Globus pallidus (tissue), 1 donor: ENCODE results near the gene TFEB.
A peak's percentile ranks its signal among the peaks of the same experiment; 100 is the strongest.

Experiments used
- DNase-seq: peaks from one replicate; pipeline ENCODE4 v3.0.0-alpha.2; 2015; ENCODE audit warnings: low spot score

The TFEB gene

DNA sequence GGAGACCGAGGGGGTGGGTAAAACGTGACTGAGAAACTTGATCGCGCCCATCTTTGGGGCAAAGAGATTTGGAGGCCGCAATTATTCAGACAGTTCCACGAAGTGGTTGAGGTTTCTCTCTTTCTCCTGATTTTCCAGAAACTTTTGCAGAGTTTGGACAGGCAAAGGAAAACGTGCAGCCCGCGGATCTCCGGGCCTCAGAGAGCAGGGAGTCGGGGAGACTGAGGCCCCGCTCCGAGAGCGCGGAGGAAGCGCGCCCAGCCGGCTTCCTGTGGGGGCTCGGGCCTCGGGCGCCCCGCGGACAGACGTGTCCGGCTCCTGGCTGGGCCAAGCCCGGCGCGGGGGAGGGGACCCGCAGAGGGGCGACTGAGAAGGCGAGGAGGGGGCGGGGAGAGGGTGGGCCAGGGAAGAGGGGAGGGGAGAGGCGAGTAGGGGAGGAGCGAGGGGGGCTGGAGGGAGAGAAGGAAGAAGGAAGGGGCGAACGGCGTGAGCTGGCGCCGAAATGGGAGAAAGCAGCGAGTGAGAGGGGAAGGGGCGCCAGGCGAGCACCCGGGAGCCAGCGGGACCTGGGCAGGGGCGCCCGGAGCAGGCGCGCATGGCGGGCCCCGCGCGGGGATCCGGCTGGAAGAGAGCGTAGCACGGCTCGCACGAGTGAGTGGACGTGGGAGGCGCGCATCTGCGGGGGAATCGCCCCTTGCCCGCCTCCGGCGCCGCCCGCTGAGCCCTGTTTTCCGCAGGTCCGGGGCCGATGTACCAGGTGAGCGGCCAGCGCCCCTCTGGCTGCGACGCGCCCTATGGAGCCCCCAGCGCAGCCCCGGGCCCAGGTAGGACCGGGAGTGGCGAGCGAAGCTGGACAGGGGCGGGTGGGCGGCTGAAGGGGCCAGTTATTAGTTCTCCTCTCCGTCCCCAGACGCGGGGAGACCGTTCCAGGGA lies 97.1 kb downstream of the TFEB start, which contains the start of gene MDFI:
TSS of gene MDFI (plus strand) at position 467 of the 933 bp plus-strand sequence. CDS start at position 749, 282 bp downstream.
- no peak for DNase-seq

DNA sequence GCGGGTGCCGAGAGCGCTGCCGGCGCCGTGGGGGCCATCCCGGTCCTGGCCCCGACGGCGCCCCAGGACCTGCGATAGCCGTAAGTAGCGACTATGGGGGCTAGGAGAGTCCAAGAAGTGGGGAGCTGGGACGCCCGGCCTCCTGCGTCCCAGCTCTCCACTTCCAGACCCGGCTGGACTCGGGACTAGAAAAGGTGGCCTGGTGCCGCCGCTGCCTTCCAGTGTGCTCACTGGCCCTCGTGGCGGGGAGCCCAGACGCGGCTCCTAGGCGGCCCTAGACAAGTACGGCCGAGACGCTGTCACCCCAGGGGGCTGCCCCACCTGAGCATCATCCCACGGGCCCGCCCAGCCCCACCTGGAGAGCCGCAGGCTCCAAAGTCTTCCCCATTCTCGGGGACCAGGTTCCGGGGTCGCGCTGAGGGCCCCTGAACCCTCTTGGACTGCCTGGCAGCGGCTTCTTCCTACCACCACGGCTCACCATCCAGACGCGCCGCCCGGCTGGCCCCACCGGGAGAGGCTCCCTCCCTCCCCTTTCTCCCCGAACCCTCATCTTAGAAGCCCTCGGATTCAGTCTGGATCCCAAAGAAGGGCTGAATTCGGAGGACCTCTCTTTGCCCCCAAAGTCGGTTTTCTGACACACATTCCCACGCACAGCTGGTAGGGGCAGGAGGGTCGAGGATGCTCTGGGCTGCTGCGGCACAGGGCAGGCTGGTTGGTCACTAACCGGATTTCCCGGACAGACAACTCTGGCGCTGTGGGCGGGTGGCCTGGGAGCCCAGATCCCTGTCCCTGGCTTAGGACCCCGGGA lies 98.0 kb downstream of the TFEB start:
- no peak for DNase-seq

DNA sequence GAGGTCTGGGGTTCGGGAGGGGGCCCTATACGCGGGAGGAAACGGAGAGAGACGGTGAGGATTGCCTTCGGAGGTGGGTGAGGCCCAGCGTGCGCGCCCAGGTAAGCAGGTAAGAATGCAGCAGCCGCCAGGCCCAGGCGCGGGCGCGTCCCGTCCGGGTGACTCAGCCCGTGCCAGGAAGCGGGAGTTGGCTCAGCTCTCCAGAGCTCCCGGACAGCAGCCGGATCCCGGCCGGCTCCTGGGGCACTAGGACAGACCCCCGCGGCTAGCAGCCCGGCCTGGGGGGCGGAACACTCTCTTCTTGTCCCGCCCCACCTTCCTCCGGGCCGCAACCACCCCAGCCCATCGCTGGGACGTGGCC lies 98.6 kb downstream of the TFEB start:
- no peak for DNase-seq

DNA sequence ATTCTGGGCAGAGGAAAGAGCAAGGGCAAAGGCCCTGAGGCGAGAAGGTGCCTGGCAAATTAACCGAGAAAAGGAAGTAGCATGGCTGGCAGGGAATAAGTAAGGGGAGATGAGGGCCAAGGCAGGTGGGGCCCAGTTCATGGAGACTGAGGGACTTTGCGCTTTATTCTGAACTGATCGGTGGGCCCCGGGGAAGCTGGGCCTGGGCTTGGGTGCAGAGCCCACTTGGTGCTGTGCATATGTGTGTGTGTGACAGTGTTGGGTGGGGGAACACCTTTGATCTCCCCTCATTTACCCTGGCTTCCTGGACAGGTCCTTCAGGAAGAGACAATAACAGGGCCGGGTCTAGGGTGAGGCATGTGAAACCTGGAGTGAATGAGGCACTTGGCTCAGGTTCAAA lies 100.0 kb downstream of the TFEB start:
- no peak for DNase-seq

DNA sequence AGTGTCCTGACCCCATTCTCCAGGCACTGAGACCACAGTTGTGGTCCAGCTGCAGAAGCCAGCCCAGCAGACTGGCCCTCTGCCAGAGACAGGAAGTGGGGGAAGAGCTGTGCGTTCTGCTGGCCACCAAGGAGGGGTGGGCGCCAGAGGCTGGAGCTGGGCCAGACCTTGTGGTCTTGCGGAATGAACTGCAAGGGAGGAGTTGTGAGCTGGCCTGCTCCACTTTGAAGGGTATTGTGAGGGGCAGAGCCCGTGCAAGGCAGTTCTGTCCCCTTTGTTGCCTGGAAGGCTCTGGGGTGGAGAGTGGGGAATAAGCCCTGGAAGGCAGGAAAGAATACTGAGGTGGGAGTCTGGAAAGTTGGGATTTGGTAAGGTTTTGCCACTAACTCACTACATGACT lies 100.8 kb downstream of the TFEB start:
- DNase-seq, result peak; percentile 41
